Ovary (tissue), 3 donors: Measurements from ENCODE around the gene CTBP2.

ENCODE experiments used
- POLR2A ChIP-seq: fragments of 450-650 bp; IDR thresholded peaks from one replicate; pipeline ENCODE4 v1.6.1; 2017; ENCODE audit warnings: antibody characterized with exemption, mild to moderate bottlenecking, moderate library complexity
- TF ChIP-seq, protein P1 (sequence below), 3 donors: fragments of 450-650 bp in 2 of 3; fragments of 200-600 bp in 1 of 3; IDR thresholded peaks; one replicate each; pipeline versions ENCODE4 v1.5.1 to v1.8.0; 2016 to 2022; ENCODE audit warnings: antibody characterized with exemption in 3 of 3, mild to moderate bottlenecking in 1 of 3
- donor health status: DM: no; HTN: no; CAD: no.

- TF ChIP-seq POLR2A, result no peak
- TF ChIP-seq, protein P1, sequence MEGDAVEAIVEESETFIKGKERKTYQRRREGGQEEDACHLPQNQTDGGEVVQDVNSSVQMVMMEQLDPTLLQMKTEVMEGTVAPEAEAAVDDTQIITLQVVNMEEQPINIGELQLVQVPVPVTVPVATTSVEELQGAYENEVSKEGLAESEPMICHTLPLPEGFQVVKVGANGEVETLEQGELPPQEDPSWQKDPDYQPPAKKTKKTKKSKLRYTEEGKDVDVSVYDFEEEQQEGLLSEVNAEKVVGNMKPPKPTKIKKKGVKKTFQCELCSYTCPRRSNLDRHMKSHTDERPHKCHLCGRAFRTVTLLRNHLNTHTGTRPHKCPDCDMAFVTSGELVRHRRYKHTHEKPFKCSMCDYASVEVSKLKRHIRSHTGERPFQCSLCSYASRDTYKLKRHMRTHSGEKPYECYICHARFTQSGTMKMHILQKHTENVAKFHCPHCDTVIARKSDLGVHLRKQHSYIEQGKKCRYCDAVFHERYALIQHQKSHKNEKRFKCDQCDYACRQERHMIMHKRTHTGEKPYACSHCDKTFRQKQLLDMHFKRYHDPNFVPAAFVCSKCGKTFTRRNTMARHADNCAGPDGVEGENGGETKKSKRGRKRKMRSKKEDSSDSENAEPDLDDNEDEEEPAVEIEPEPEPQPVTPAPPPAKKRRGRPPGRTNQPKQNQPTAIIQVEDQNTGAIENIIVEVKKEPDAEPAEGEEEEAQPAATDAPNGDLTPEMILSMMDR (IDR thresholded peaks at IDR 0.05), result peak in 1 of 3 donors; percentile 39
Observed at GRCh38 chr10:125144693-125145623, 15.4 kb downstream of the CTBP2 start.
